Superior temporal gyrus (tissue), 1 donor: ENCODE data around the gene MYADML2.

Experiments used
- DNase-seq: peaks from one replicate; pipeline ENCODE4 v3.0.0-alpha.2; 2016; ENCODE audit errors: extremely low spot score

Gene MYADML2

GRCh38 chr17:81911277-81911961, 35.6 kb downstream of the MYADML2 start, which contains the start of gene PCYT2:
PCYT2 (minus strand) TSS chr17:81911399; CDS start chr17:81911355, 44 bp downstream.
- peak; percentile 83 for DNase-seq

GRCh38 chr17:81910840-81911276, 36.2 kb downstream of the MYADML2 start:
- no peak for DNase-seq

GRCh38 chr17:81909966-81910839, 36.8 kb downstream of the MYADML2 start:
- no peak for DNase-seq

- DNase-seq, result no peak
Observed at GRCh38 chr17:81909231-81909630, 37.8 kb downstream of the MYADML2 start.

GRCh38 chr17:81908793-81909192, 38.2 kb downstream of the MYADML2 start:
- no peak for DNase-seq

- DNase-seq, result no peak
Observed at GRCh38 chr17:81907219-81908145, 39.6 kb downstream of the MYADML2 start.

- DNase-seq, result no peak
Observed at GRCh38 chr17:81906476-81907218, 40.4 kb downstream of the MYADML2 start.

GRCh38 chr17:81905993-81906392, 41.0 kb downstream of the MYADML2 start:
- DNase-seq, result no peak

GRCh38 chr17:81905424-81905875, 41.6 kb downstream of the MYADML2 start:
- no peak for DNase-seq

GRCh38 chr17:81904600-81905423, 42.2 kb downstream of the MYADML2 start:
- no peak for DNase-seq

GRCh38 chr17:81903896-81904599, 43.0 kb downstream of the MYADML2 start:
- no peak for DNase-seq

- DNase-seq, result no peak
Observed at GRCh38 chr17:81903415-81903831, 43.6 kb downstream of the MYADML2 start.

- no peak for DNase-seq
Observed at GRCh38 chr17:81902653-81903414, 44.2 kb downstream of the MYADML2 start.

GRCh38 chr17:81902023-81902652, 44.9 kb downstream of the MYADML2 start, which contains the start of gene NPB:
NPB (plus strand) TSS chr17:81902238; CDS start chr17:81902278, 40 bp downstream.
- DNase-seq, result no peak

GRCh38 chr17:81901167-81902022, 45.6 kb downstream of the MYADML2 start:
- no peak for DNase-seq

- no peak for DNase-seq
Observed at GRCh38 chr17:81900181-81900820, 46.7 kb downstream of the MYADML2 start.
